Liver (tissue), 9 donors: ENCODE results near the gene KLK7. TPM values are rescaled to one million over a fixed set of nuclear protein-coding genes. Genes with fewer than 3 reads are reported as not detected.

Source experiments
- DNase-seq: peaks from one replicate; pipeline ENCODE4 v3.0.0-alpha.2; 2017; ENCODE audit warnings: low spot score
- H3K27ac ChIP-seq, 2 donors: one replicate each; pipeline ENCODE4 v1.7.0; 2013; ENCODE audit warnings: inconsistent platforms in 2 of 2, low read length in 2 of 2, control low read depth in 1 of 2, low read depth in 1 of 2, mild to moderate bottlenecking in 1 of 2
- H3K27me3 ChIP-seq, 4 donors: one replicate each; pipeline versions ENCODE4 v1.6.1 to v1.7.0; 2013; ENCODE audit warnings: low read length in 3 of 4, inconsistent platforms in 1 of 4, mild to moderate bottlenecking in 1 of 4, moderate library complexity in 1 of 4; ENCODE audit not compliant: control insufficient read depth in 4 of 4, insufficient read depth in 4 of 4
- H3K36me3 ChIP-seq, 4 donors: one replicate each; pipeline versions ENCODE4 v1.6.1 to v1.7.0; 2013; ENCODE audit warnings: low read length in 3 of 4, mild to moderate bottlenecking in 3 of 4, low read depth in 1 of 4, moderate library complexity in 1 of 4; ENCODE audit not compliant: control insufficient read depth in 4 of 4, insufficient read depth in 3 of 4
- H3K4me1 ChIP-seq, 4 donors: one replicate each; pipeline versions ENCODE4 v1.6.1 to v1.7.0; 2013; ENCODE audit warnings: low read length in 3 of 4, mild to moderate bottlenecking in 3 of 4, moderate library complexity in 1 of 4; ENCODE audit not compliant: control insufficient read depth in 4 of 4, insufficient read depth in 4 of 4
- H3K4me3 ChIP-seq, 3 donors: one replicate each; pipeline versions ENCODE4 v1.6.1 to v1.7.0; 2013; ENCODE audit warnings: low read length in 3 of 3, control low read depth in 1 of 3, low read depth in 1 of 3, mild to moderate bottlenecking in 1 of 3
- H3K9ac ChIP-seq, 2 donors: one replicate each; pipeline ENCODE4 v1.7.0; 2013; ENCODE audit warnings: low read length in 2 of 2, mild to moderate bottlenecking in 2 of 2, moderate library complexity in 2 of 2, control low read depth in 1 of 2, low read depth in 1 of 2
- H3K9me3 ChIP-seq, 4 donors: one replicate each; pipeline versions ENCODE4 v1.6.1 to v1.7.0; 2013; ENCODE audit warnings: low read length in 3 of 4; ENCODE audit not compliant: control insufficient read depth in 4 of 4
- ATF3 ChIP-seq: IDR thresholded peaks from 2 replicates; pipeline ENCODE4 v1.6.1; 2016; ENCODE audit warnings: antibody characterized with exemption
- CTCF ChIP-seq: fragments of 150-350 bp; IDR thresholded peaks from 2 replicates; pipeline ENCODE4 v1.5.1; 2017; ENCODE audit warnings: improper control_type of control experiment, low read depth, low read length; ENCODE audit not compliant: missing input control
- EGR1 ChIP-seq, 2 donors: IDR thresholded peaks; 2 replicates each; pipeline ENCODE4 v1.6.1; 2016 to 2018; ENCODE audit warnings: antibody characterized with exemption in 2 of 2, low read depth in 2 of 2
- FOXA1 ChIP-seq: IDR thresholded peaks from 2 replicates; pipeline ENCODE4 v1.6.1; 2016; ENCODE audit warnings: antibody characterized with exemption
- FOXA2 ChIP-seq: IDR thresholded peaks from 2 replicates; pipeline ENCODE4 v1.6.1; 2016; ENCODE audit warnings: antibody characterized with exemption
- GABPA ChIP-seq, 2 donors: IDR thresholded peaks in 1 of 2; conservative IDR thresholded peaks in 1 of 2; 2 replicates each; pipeline ENCODE4 v1.6.1; 2016; ENCODE audit warnings: antibody characterized with exemption in 2 of 2, mild to moderate bottlenecking in 1 of 2, moderate library complexity in 1 of 2
- HNF4G ChIP-seq: IDR thresholded peaks from 2 replicates; pipeline ENCODE4 v1.6.1; 2016; ENCODE audit warnings: antibody characterized with exemption
- JUND ChIP-seq, 2 donors: IDR thresholded peaks; 2 replicates each; pipeline ENCODE4 v1.6.1; 2016; ENCODE audit warnings: antibody characterized with exemption in 2 of 2
- MAX ChIP-seq: IDR thresholded peaks from 2 replicates; pipeline ENCODE4 v1.6.1; 2016; ENCODE audit warnings: antibody characterized with exemption
- NR2F2 ChIP-seq: IDR thresholded peaks from 2 replicates; pipeline ENCODE4 v1.6.1; 2016; ENCODE audit warnings: antibody characterized with exemption
- RAD21 ChIP-seq, 2 donors: IDR thresholded peaks; 2 replicates each; pipeline ENCODE4 v1.6.1; 2016; ENCODE audit warnings: antibody characterized with exemption in 2 of 2, mild to moderate bottlenecking in 2 of 2
- REST ChIP-seq: IDR thresholded peaks from 2 replicates; pipeline ENCODE4 v1.6.1; 2016; ENCODE audit warnings: antibody characterized with exemption, mild to moderate bottlenecking
- RXRA ChIP-seq, 2 donors: IDR thresholded peaks; 2 replicates each; pipeline ENCODE4 v1.6.1; 2017 to 2018; ENCODE audit warnings: antibody characterized with exemption in 2 of 2, mild to moderate bottlenecking in 1 of 2
- SP1 ChIP-seq: IDR thresholded peaks from 2 replicates; pipeline ENCODE4 v1.6.1; 2018; ENCODE audit warnings: antibody characterized with exemption, mild to moderate bottlenecking
- TAF1 ChIP-seq: conservative IDR thresholded peaks from 2 replicates; pipeline ENCODE4 v1.6.1; 2016; ENCODE audit warnings: antibody characterized with exemption, mild to moderate bottlenecking
- YY1 ChIP-seq: IDR thresholded peaks from 2 replicates; pipeline ENCODE4 v1.6.1; 2016; ENCODE audit warnings: antibody characterized with exemption, mild to moderate bottlenecking
- WGBS: extraction: QIAGEN DNeasy Blood & Tissue Kit; methylation state at CpG from one replicate; pipeline ENCODE4 v1.1.7; 2013; 5-methylcytosine and 5-hydroxymethylcytosine counted together
- polyA plus RNA-seq, 2 donors: library from polyadenylated mRNA; stranded (reverse) in 1 of 2; unstranded in 1 of 2; fragments of 200-250 nt in 1 of 2; fragments of >200 nt in 1 of 2; fragmentation: Nextera tagmentation in 1 of 2; extraction: Ambion mirVana in 1 of 2; gene quantifications; one replicate each; pipeline versions ENCODE4 v1.2.1 to v1.2.3, GENCODE V29; 2013 to 2015
- total RNA-seq, 2 donors: library from RNA; depleted of rRNA; stranded (reverse); fragments of >200 nt; gene quantifications; one replicate each; pipeline ENCODE4 v1.2.3, GENCODE V29; 2014
- TF ChIP-seq, protein P1 (sequence below): IDR thresholded peaks from 2 replicates; pipeline ENCODE4 v1.6.1; 2016; ENCODE audit warnings: antibody characterized with exemption
- donor health status: healthy.
- donor health status: healthy.
- donor health status: healthy.
- donor health status: healthy.
- donor health status: healthy.

The KLK7 gene
- total and polyA plus RNA-seq, 4 donors = not detected

- Histone ChIP-seq H3K9ac (no peak overlapping the region), H3K9me3 (no peaks in the 10 kb centered on the region), H3K27ac (no peak overlapping the region), H3K4me1 (no peaks in the 10 kb centered on the region), H3K36me3 (no peaks in the 10 kb centered on the region), H3K4me3 (no peak overlapping the region), H3K27me3 (peaks cover 0 to 3% (median under 1%) of the 10 kb centered on the region in 4 donors)
- no peak for DNase-seq
- TF ChIP-seq EGR1 (IDR thresholded peaks at IDR 0.05; ENCODE audit: low read depth in 2 of 2) (no peak), SP1 (no peak)
- 76% methylated on average over 4 of the region's 4 CpGs for WGBS
Measured at GRCh38 chr19:50977626-50978025, 6.1 kb downstream of the KLK7 start.

GRCh38 chr19:50975766-50976165 is 8.0 kb downstream of the KLK7 start:
- no peak overlapping the region for H3K9ac ChIP-seq
- no peak for DNase-seq
- H3K4me1 ChIP-seq = no peaks in the 10 kb centered on the region
- H3K27ac ChIP-seq = no peak overlapping the region
- H3K9me3 ChIP-seq = no peaks in the 10 kb centered on the region
- TF ChIP-seq JUND (IDR thresholded peaks at IDR 0.05) (no peak), EGR1 (IDR thresholded peaks at IDR 0.05; ENCODE audit: low read depth in 2 of 2) (no peak), REST (no peak), ATF3 (no peak), YY1 (no peak), FOXA1 (no peak), NR2F2 (no peak), HNF4G (no peak), SP1 (no peak), RXRA (IDR thresholded peaks at IDR 0.05) (no peak), RAD21 (IDR thresholded peaks at IDR 0.05) (no peak), TAF1 (no peak), FOXA2 (no peak), MAX (no peak), CTCF (no peak), GABPA (IDR thresholded peaks at IDR 0.05 in 1 of 2, conservative IDR thresholded peaks at IDR 0.05 in 1 of 2) (no peak)
- TF ChIP-seq, protein P1, sequence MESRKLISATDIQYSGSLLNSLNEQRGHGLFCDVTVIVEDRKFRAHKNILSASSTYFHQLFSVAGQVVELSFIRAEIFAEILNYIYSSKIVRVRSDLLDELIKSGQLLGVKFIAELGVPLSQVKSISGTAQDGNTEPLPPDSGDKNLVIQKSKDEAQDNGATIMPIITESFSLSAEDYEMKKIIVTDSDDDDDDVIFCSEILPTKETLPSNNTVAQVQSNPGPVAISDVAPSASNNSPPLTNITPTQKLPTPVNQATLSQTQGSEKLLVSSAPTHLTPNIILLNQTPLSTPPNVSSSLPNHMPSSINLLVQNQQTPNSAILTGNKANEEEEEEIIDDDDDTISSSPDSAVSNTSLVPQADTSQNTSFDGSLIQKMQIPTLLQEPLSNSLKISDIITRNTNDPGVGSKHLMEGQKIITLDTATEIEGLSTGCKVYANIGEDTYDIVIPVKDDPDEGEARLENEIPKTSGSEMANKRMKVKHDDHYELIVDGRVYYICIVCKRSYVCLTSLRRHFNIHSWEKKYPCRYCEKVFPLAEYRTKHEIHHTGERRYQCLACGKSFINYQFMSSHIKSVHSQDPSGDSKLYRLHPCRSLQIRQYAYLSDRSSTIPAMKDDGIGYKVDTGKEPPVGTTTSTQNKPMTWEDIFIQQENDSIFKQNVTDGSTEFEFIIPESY = no peak
- 22% methylated on average over 8 of the region's 8 CpGs for WGBS
- no peaks in the 10 kb centered on the region for H3K36me3 ChIP-seq
- H3K4me3 ChIP-seq = no peak overlapping the region
- H3K27me3 ChIP-seq = peaks cover 0 to 5% (median under 1%) of the 10 kb centered on the region in 4 donors
